Trophoblast cell (in vitro differentiated cells and primary cell): Measurements from ENCODE around the gene MROH9.
"Not testable (repeated sequence)": the region's sequence is repeated elsewhere in the genome, so short reads cannot be mapped to it uniquely, and the experiment has no call there.

Experiments used
- DNase-seq, 2 donors: peaks; one replicate each; pipeline ENCODE4 v3.0.0-alpha.2; 2016
- H2AFZ ChIP-seq: 2 replicates; pipeline ENCODE4 v1.6.1; 2013; ENCODE audit warnings: low read length, moderate library complexity, mild to moderate bottlenecking; ENCODE audit not compliant: insufficient read depth, poor library complexity
- H2AK5ac ChIP-seq: 2 replicates; pipeline ENCODE4 v1.6.1; 2013; ENCODE audit warnings: mild to moderate bottlenecking, low read length
- H2BK120ac ChIP-seq: 2 replicates; pipeline ENCODE4 v1.6.1; 2013; ENCODE audit warnings: low read length, mild to moderate bottlenecking, moderate library complexity; ENCODE audit not compliant: insufficient read depth, poor library complexity
- H2BK12ac ChIP-seq: 2 replicates; pipeline ENCODE4 v1.6.1; 2013; ENCODE audit warnings: mild to moderate bottlenecking, low read length, moderate library complexity
- H2BK5ac ChIP-seq: 2 replicates; pipeline ENCODE4 v1.6.1; 2013; ENCODE audit warnings: low read length, low read depth, moderate library complexity, mild to moderate bottlenecking; ENCODE audit not compliant: poor library complexity
- H3K14ac ChIP-seq: 2 replicates; pipeline ENCODE4 v1.6.1; 2013; ENCODE audit warnings: mild to moderate bottlenecking, low read length
- H3K18ac ChIP-seq: 2 replicates; pipeline ENCODE4 v1.6.1; 2013; ENCODE audit warnings: mild to moderate bottlenecking, low read length
- H3K23ac ChIP-seq: 2 replicates; pipeline ENCODE4 v1.6.1; 2013; ENCODE audit warnings: low read length
- H3K27ac ChIP-seq: 2 replicates; pipeline ENCODE4 v1.5.1; 2013; ENCODE audit warnings: low read depth, mild to moderate bottlenecking, inconsistent platforms, low read length, moderate library complexity
- H3K27me3 ChIP-seq: 2 replicates; pipeline ENCODE4 v1.6.1; 2013; ENCODE audit warnings: inconsistent platforms, mild to moderate bottlenecking, low read length, moderate library complexity; ENCODE audit not compliant: insufficient read depth
- H3K36me3 ChIP-seq, 2 experiments: 1 replicate in 1 of 2; 2 replicates in 1 of 2; pipeline ENCODE4 v1.6.1; 2013; ENCODE audit warnings: low read length in 2 of 2, mild to moderate bottlenecking in 2 of 2, moderate library complexity in 1 of 2; ENCODE audit not compliant: insufficient read depth in 2 of 2, control insufficient read depth in 1 of 2
- H3K4ac ChIP-seq: 2 replicates; pipeline ENCODE4 v1.6.1; 2013; ENCODE audit warnings: low read depth, mild to moderate bottlenecking, low read length, moderate library complexity
- H3K4me1 ChIP-seq, 2 experiments: 1 replicate in 1 of 2; 2 replicates in 1 of 2; pipeline ENCODE4 v1.6.1; 2013; ENCODE audit warnings: low read length in 2 of 2, mild to moderate bottlenecking in 2 of 2, moderate library complexity in 1 of 2; ENCODE audit not compliant: insufficient read depth in 2 of 2, control insufficient read depth in 1 of 2
- H3K4me2 ChIP-seq: 2 replicates; pipeline ENCODE4 v1.6.1; 2013; ENCODE audit warnings: inconsistent platforms, mild to moderate bottlenecking, low read length, moderate library complexity
- H3K4me3 ChIP-seq: 2 replicates; pipeline ENCODE4 v1.5.1; 2013; ENCODE audit warnings: mild to moderate bottlenecking, low read depth, low read length, inconsistent platforms
- H3K79me1 ChIP-seq: one replicate; pipeline ENCODE4 v1.6.1; 2013; ENCODE audit warnings: low read length
- H3K79me2 ChIP-seq: 2 replicates; pipeline ENCODE4 v1.6.1; 2013; ENCODE audit warnings: low read length, mild to moderate bottlenecking; ENCODE audit not compliant: control insufficient read depth, insufficient read depth, poor library complexity
- H3K9ac ChIP-seq: 2 replicates; pipeline ENCODE4 v1.6.1; 2013; ENCODE audit warnings: mild to moderate bottlenecking, low read length
- H3K9me3 ChIP-seq: 2 replicates; pipeline ENCODE4 v1.6.1; 2013; ENCODE audit warnings: low read depth, mild to moderate bottlenecking, control low read depth, inconsistent platforms, low read length; ENCODE audit not compliant: insufficient read depth
- H4K12ac ChIP-seq: 2 replicates; pipeline ENCODE4 v1.6.1; 2013; ENCODE audit warnings: low read depth, mild to moderate bottlenecking, low read length, moderate library complexity
- H4K8ac ChIP-seq: 2 replicates; pipeline ENCODE4 v1.6.1; 2013; ENCODE audit warnings: low read depth, mild to moderate bottlenecking, low read length, moderate library complexity
- H4K91ac ChIP-seq: one replicate; pipeline ENCODE4 v1.6.1; 2013; ENCODE audit warnings: low read depth, mild to moderate bottlenecking, low read length, moderate library complexity
- WGBS: extraction: QIAGEN DNeasy Blood & Tissue Kit; methylation state at CpG from one replicate; pipeline ENCODE4 v1.1.7; 2013; ENCODE audit warnings: missing lambda C conversion rate; ENCODE audit not compliant: insufficient read length, insufficient coverage; ENCODE audit errors: extremely low coverage; 5-methylcytosine and 5-hydroxymethylcytosine counted together

The MROH9 gene

DNA sequence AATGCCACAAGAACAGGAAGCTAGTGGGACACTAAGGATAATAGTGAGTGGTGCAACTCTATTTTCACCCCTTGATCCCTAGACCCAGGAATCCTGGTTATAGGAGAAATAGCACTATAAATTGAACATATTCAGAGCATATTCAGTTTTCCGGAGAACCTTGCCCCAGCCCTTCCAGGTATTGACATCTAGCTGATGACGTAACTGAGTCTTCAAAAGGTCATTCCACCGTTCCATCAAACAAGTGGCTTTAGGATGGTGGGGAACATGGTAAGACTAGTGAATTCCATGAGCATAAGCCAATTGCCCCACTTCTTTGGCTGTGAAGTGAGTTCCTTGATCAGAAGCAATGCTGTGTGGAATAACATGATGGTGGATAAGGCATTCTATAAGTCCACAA lies 2.9 kb downstream of the MROH9 start:
- H3K4me2 ChIP-seq, result no peak overlapping the region
- H3K18ac ChIP-seq, result no peak overlapping the region
- no peak for DNase-seq
- no peak overlapping the region for H3K4ac ChIP-seq
- H3K9me3 ChIP-seq, result no peaks in the 10 kb centered on the region
- no peak overlapping the region for H4K91ac ChIP-seq
- no peaks in the 10 kb centered on the region for H3K36me3 ChIP-seq
- H3K79me1 ChIP-seq, result no peaks in the 10 kb centered on the region
- H3K14ac ChIP-seq, result no peak overlapping the region
- H4K12ac ChIP-seq, result no peak overlapping the region
- no peak overlapping the region for H2AFZ ChIP-seq
- H2BK12ac ChIP-seq, result no peak overlapping the region
- H3K23ac ChIP-seq, result no peak overlapping the region
- no peaks in the 10 kb centered on the region for H3K79me2 ChIP-seq
- no peak overlapping the region for H2BK5ac ChIP-seq
- no peaks in the 10 kb centered on the region for H3K4me1 ChIP-seq
- no peak overlapping the region for H4K8ac ChIP-seq
- no peak overlapping the region for H3K9ac ChIP-seq
- H2BK120ac ChIP-seq, result no peak overlapping the region
- no CpG with 5 or more reads among the region's 3 CpGs for WGBS
- no peak overlapping the region for H2AK5ac ChIP-seq
- H3K27me3 ChIP-seq, result no peaks in the 10 kb centered on the region
- no peak overlapping the region for H3K4me3 ChIP-seq
- H3K27ac ChIP-seq, result no peak overlapping the region

DNA sequence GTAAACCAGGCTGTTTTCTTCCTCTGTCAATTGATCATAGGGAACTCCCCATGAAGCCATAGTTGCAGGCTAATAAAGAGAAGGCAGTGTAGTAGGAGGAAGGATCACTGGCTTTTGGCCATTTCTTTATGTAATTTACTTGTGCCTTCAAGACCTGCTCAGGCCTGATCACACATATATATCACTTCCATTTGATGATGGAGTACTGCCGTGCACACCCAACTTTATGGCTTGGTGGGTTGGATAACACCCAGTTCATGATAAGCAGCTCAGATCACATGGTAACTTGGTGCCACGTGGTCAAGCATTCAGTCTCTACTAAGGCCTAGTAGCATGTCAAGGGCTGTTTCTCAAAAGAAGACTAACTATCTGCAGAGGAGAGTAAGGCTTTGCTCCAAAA lies 4.1 kb downstream of the MROH9 start:
- Histone ChIP-seq H3K4me1 (no peaks in the 10 kb centered on the region), H3K4me2 (no peak overlapping the region), H3K4me3 (no peak overlapping the region), H3K23ac (no peak overlapping the region), H2BK120ac (no peak overlapping the region), H3K9ac (no peak overlapping the region), H4K8ac (no peak overlapping the region), H2BK12ac (no peak overlapping the region), H3K4ac (no peak overlapping the region), H2AK5ac (no peak overlapping the region), H3K79me1 (no peaks in the 10 kb centered on the region), H3K36me3 (no peaks in the 10 kb centered on the region), H4K91ac (no peak overlapping the region), H3K14ac (no peak overlapping the region), H3K18ac (no peak overlapping the region), H2BK5ac (no peak overlapping the region), H3K27me3 (no peaks in the 10 kb centered on the region), H3K9me3 (no peaks in the 10 kb centered on the region), H3K79me2 (no peaks in the 10 kb centered on the region), H3K27ac (no peak overlapping the region), H4K12ac (no peak overlapping the region), H2AFZ (no peak overlapping the region)
- DNase-seq, result no peak
- WGBS, result no CpG with 5 or more reads among the region's 2 CpGs

DNA sequence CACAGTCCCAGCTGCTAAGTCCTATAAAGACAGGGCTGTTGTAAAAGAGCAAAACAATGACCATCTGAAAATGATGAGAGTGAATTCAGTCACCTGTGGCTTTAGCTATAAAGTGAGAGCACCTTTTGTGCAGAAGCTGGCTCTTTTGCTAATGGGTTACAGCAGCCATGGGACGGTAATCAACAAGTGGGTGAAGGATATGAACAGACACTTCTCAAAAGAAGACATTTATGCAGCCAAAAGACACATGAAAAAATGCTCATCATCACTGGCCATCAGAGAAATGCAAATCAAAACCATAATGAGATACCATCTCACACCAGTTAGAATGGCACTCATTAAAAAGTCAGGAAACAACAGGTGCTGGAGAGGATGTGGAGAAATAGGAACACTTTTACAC lies 16.4 kb downstream of the MROH9 start:
- H2BK120ac ChIP-seq, H3K9ac ChIP-seq, H3K4me2 ChIP-seq, H4K91ac ChIP-seq, H2AK5ac ChIP-seq, H3K4me3 ChIP-seq, H3K79me2 ChIP-seq, H3K4ac ChIP-seq, H4K12ac ChIP-seq, H3K23ac ChIP-seq, H3K36me3 ChIP-seq, H3K4me1 ChIP-seq, H3K14ac ChIP-seq, H3K9me3 ChIP-seq, H2BK12ac ChIP-seq, H3K18ac ChIP-seq, H2BK5ac ChIP-seq, H3K79me1 ChIP-seq, DNase-seq, H3K27ac ChIP-seq, H2AFZ ChIP-seq, H4K8ac ChIP-seq, H3K27me3 ChIP-seq: not testable (repeated sequence)
- no CpG with 5 or more reads among the region's 1 CpG for WGBS

DNA sequence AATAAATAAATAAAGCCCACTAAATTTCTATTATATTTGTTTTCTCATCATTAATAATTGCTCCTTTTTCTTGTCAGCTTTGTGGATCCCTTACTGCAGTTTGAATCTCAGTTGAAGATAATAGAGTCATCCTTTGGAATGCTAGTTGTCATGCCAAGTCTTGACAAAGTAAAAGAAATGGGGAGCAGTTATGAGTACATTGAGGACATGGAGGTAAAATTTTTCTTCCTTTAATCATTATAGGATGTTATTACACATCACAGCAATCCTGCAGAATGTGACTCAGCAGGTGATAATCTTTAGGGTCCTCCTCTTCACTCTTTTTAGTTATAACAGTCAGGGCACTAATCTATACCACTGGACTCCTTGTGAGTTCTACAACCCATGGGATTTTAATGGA lies 24.1 kb downstream of the MROH9 start:
- Histone ChIP-seq H3K23ac (no peak overlapping the region), H4K91ac (no peak overlapping the region), H2AK5ac (no peak overlapping the region), H3K18ac (no peak overlapping the region), H4K8ac (no peak overlapping the region), H2AFZ (no peak overlapping the region), H4K12ac (no peak overlapping the region), H3K14ac (no peak overlapping the region), H3K9me3 (no peaks in the 10 kb centered on the region), H3K36me3 (no peaks in the 10 kb centered on the region), H3K27ac (no peak overlapping the region), H3K4ac (no peak overlapping the region), H3K27me3 (no peaks in the 10 kb centered on the region), H2BK120ac (no peak overlapping the region), H3K9ac (no peak overlapping the region), H3K4me3 (no peak overlapping the region), H3K4me1 (no peaks in the 10 kb centered on the region), H2BK5ac (no peak overlapping the region), H3K4me2 (no peak overlapping the region), H3K79me1 (no peaks in the 10 kb centered on the region), H3K79me2 (no peaks in the 10 kb centered on the region), H2BK12ac (no peak overlapping the region)
- DNase-seq, result no peak

DNA sequence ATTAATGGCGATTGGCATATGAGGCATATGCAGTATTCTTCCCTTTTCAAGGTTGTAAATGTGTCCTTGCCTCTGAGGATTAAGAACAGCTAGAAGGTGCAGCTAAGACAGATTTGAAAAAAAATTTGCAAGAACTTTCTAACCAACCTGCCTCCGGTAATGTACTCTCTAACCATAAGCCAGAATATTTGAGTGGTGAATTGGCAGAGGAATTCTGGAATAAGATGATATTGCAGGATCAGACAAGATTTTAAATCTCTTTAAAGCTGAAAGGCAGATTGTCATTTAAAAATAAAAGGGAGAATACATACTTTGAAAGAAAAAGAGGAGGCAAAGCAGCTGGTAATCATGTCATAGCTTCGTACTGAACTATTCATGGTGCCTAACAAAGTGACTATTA lies 29.2 kb downstream of the MROH9 start:
- Histone ChIP-seq H3K79me1 (no peaks in the 10 kb centered on the region), H3K4me3 (no peak overlapping the region), H2BK120ac (no peak overlapping the region), H3K9ac (no peak overlapping the region), H3K36me3 (no peaks in the 10 kb centered on the region), H3K27ac (no peak overlapping the region), H2AFZ (no peak overlapping the region), H3K4me2 (no peak overlapping the region), H3K18ac (no peak overlapping the region), H4K8ac (no peak overlapping the region), H3K14ac (no peak overlapping the region), H2BK5ac (no peak overlapping the region), H2AK5ac (no peak overlapping the region), H3K9me3 (no peaks in the 10 kb centered on the region), H3K4ac (no peak overlapping the region), H3K27me3 (no peaks in the 10 kb centered on the region), H4K12ac (no peak overlapping the region), H4K91ac (no peak overlapping the region), H2BK12ac (no peak overlapping the region), H3K23ac (no peak overlapping the region), H3K4me1 (no peaks in the 10 kb centered on the region), H3K79me2 (no peaks in the 10 kb centered on the region)
- no CpG with 5 or more reads among the region's 3 CpGs for WGBS
- no peak for DNase-seq
